K562 (cell line): ENCODE results near the gene AASS. TPM values are rescaled to one million over a fixed set of nuclear protein-coding genes. Genes with fewer than 3 reads are reported as not detected.

ENCODE experiments used
- ATAC-seq: fragments of 200-7000 bp; cut with Tn5 transposase; 3 replicates; pipeline ENCODE4 v1.9.1; 2020; ENCODE audit warnings: moderate library complexity
- BruUV-seq: library from RNA; stranded (reverse); fragments of 400-500 nt; replicated peaks from 2 replicates; lab custom pipeline; 2021; lab: Mats Ljungman, UMichigan
- CTCF ChIA-PET: fragments of 300-600 bp; formaldehyde crosslinking; extraction: SDS; loops from one replicate; lab custom pipeline; 2021; ENCODE audit warnings: low intra/inter-chr PET ratio; lab: Yijun Ruan, JAX
- POLR2A ChIA-PET: fragments of 300-600, 350-650 bp; sonication (Branson Sonifier 250); formaldehyde crosslinking; extraction: SDS; loops from one replicate; lab custom pipeline; 2021; ENCODE audit warnings: antibody characterized with exemption, inconsistent platforms; lab: Yijun Ruan, JAX
- DNase-seq, 4 experiments: peaks; one replicate each; pipeline versions ENCODE4 v3.0.0 to v3.0.0-alpha.2; 2011 to 2018; ENCODE audit warnings: low spot score in 3 of 4, mixed read lengths in 3 of 4; ENCODE audit errors: extremely low read depth in 1 of 4
- FAIRE-seq: peaks from 2 replicates; lab custom pipeline; 2011; peaks lifted over from hg19 to GRCh38; lab: Jason Lieb, UNC
- H2AFZ ChIP-seq: 2 replicates; pipeline ENCODE4 v1.6.0; 2011; ENCODE audit warnings: low read depth, low read length, control low read depth, inconsistent platforms
- H3K27ac ChIP-seq: fragments of 200-600 bp; 3 replicates; pipeline ENCODE4 v1.8.0; 2011; ENCODE audit warnings: low read depth, mild to moderate bottlenecking, control low read depth, inconsistent platforms, low read length, moderate library complexity, mixed read lengths; ENCODE audit errors: extremely low read depth
- H3K27me3 ChIP-seq, 2 experiments: fragments of 300-600 bp in 1 of 2; 2 replicates in 1 of 2; 3 replicates in 1 of 2; pipeline versions ENCODE4 v1.6.0 to v1.8.0; 2011; ENCODE audit warnings: inconsistent platforms in 2 of 2, low read length in 2 of 2, mild to moderate bottlenecking in 1 of 2, mixed read lengths in 1 of 2, moderate library complexity in 1 of 2; ENCODE audit not compliant: control insufficient read depth in 2 of 2, insufficient read depth in 2 of 2
- H3K36me3 ChIP-seq: fragments of 300-600 bp; 3 replicates; pipeline ENCODE4 v1.8.0; 2011; ENCODE audit warnings: mild to moderate bottlenecking, low read length, inconsistent platforms; ENCODE audit not compliant: control insufficient read depth, insufficient read depth
- H3K4me1 ChIP-seq, 2 experiments: fragments of 200-600 bp in 1 of 2; replicated peaks in 1 of 2; 2 replicates in 1 of 2; 3 replicates in 1 of 2; pipeline versions ENCODE4 v1.5.1 to v1.8.0; 2011; ENCODE audit warnings: inconsistent platforms in 2 of 2, low read length in 2 of 2, mild to moderate bottlenecking in 1 of 2, mixed read lengths in 1 of 2, moderate library complexity in 1 of 2; ENCODE audit not compliant: control insufficient read depth in 2 of 2, insufficient read depth in 2 of 2
- H3K4me2 ChIP-seq: 2 replicates; pipeline ENCODE4 v1.6.1; 2011; ENCODE audit warnings: low read length, control low read depth, inconsistent platforms, mixed read lengths; ENCODE audit not compliant: insufficient read depth
- H3K4me3 ChIP-seq: fragments of 200-600 bp; sonication (generic), shearing (Covaris generic); 2 replicates; pipeline ENCODE4 v1.5.1; 2016; ENCODE audit warnings: control low read depth, inconsistent platforms
- H3K79me2 ChIP-seq: fragments of 200-600 bp; 3 replicates; pipeline ENCODE4 v1.8.0; 2011; ENCODE audit warnings: low read length, inconsistent platforms; ENCODE audit not compliant: control insufficient read depth, insufficient read depth
- H3K9ac ChIP-seq, 2 experiments: 2 replicates each; pipeline versions ENCODE4 v1.6.0 to v1.6.1; 2011; ENCODE audit warnings: low read depth in 2 of 2, low read length in 2 of 2, control low read depth in 1 of 2, inconsistent platforms in 1 of 2, mild to moderate bottlenecking in 1 of 2, mixed read lengths in 1 of 2; ENCODE audit not compliant: insufficient read depth in 1 of 2
- H3K9me1 ChIP-seq: one replicate; pipeline ENCODE4 v1.6.0; 2011; ENCODE audit warnings: inconsistent platforms, mild to moderate bottlenecking, low read length, moderate library complexity; ENCODE audit not compliant: control insufficient read depth, insufficient read depth
- H3K9me3 ChIP-seq: replicated peaks from 2 replicates; pipeline ENCODE4 v1.5.1; 2011; ENCODE audit warnings: low read depth, low read length, inconsistent platforms; ENCODE audit not compliant: control insufficient read depth, insufficient read depth
- H4K20me1 ChIP-seq: replicated peaks from 2 replicates; pipeline ENCODE4 v1.6.1; 2011; ENCODE audit warnings: low read length, inconsistent platforms, mixed read lengths; ENCODE audit not compliant: control insufficient read depth, insufficient read depth
- BMI1 ChIP-seq: fragments of 150-350 bp; IDR thresholded peaks from 2 replicates; pipeline ENCODE4 v1.6.1; 2014; ENCODE audit warnings: low read length
- HNRNPK ChIP-seq: fragments of 200-400 bp; formaldehyde crosslinking; IDR thresholded peaks from one replicate; pipeline ENCODE4 v1.6.1; 2018; ENCODE audit warnings: mild to moderate bottlenecking, low read depth, low read length; ENCODE audit not compliant: poor library complexity, severe bottlenecking
- KAT8 ChIP-seq: fragments of 450-650 bp; IDR thresholded peaks from 2 replicates; pipeline ENCODE4 v1.6.1; 2016; ENCODE audit warnings: low read depth, mild to moderate bottlenecking
- LARP7 ChIP-seq: fragments of 450-650 bp; IDR thresholded peaks from 2 replicates; pipeline ENCODE4 v1.6.1; 2016
- MXI1 ChIP-seq: IDR thresholded peaks from 2 replicates; pipeline ENCODE4 v1.6.1; 2011; ENCODE audit warnings: low read depth, mild to moderate bottlenecking, improper control_type of control experiment, low read length
- PHTF2 ChIP-seq: fragments of 250-450 bp; sonication (Bioruptor Pico); IDR thresholded peaks from 2 replicates; pipeline ENCODE4 v1.5.0; 2021; ENCODE audit warnings: mild to moderate bottlenecking
- SIRT6 ChIP-seq: IDR thresholded peaks from one replicate; pipeline ENCODE4 v1.6.1; 2012; ENCODE audit warnings: low read depth, mild to moderate bottlenecking, control low read depth, inconsistent platforms, low read length, moderate library complexity
- SMAD2 ChIP-seq: fragments of 150-350 bp; IDR thresholded peaks from 2 replicates; pipeline ENCODE4 v1.6.1; 2014; ENCODE audit warnings: low read depth, mild to moderate bottlenecking, low read length
- U2AF2 ChIP-seq: fragments of 200-400 bp; formaldehyde crosslinking; optimal IDR thresholded peaks from 2 replicates; pipeline ENCODE3; 2017; ENCODE audit warnings: low read depth, mild to moderate bottlenecking, low read length
- ZNF75A ChIP-seq: fragments of 450-650 bp; formaldehyde crosslinking; IDR thresholded peaks from 2 replicates; pipeline ENCODE4 v1.4.0; 2020; ENCODE audit warnings: mild to moderate bottlenecking
- WGBS: fragments of 100-300 bp; shearing (Covaris generic); methylation state at CpG from one replicate; pipeline ENCODE4 v1.1.6; 2016; ENCODE audit warnings: low coverage, mixed read lengths; ENCODE audit not compliant: insufficient coverage; ENCODE audit errors: missing lambda C conversion rate; 5-methylcytosine and 5-hydroxymethylcytosine counted together
- in situ Hi-C: fragments of 300-500 bp; cut with MboI; formaldehyde crosslinking; loops from 4 replicates; pipeline ENCODE4 v1.15.0; 2018; ENCODE audit warnings: inconsistent platforms, mixed read lengths
- intact Hi-C: fragments of 100-400 bp; cut with micrococcal nuclease; formaldehyde crosslinking; loops from 2 replicates; pipeline ENCODE4 v1.14.2; 2022
- polyA plus RNA-seq, 8 experiments: library from polyadenylated mRNA; depleted of rRNA in 4 of 8; stranded (reverse) in 5 of 8; unstranded in 3 of 8; fragments of >200 nt; fragmentation: Nextera tagmentation in 2 of 8; fragmentation: Illumina TruSeq in 1 of 8; extraction: Ambion mirVana in 2 of 8; extraction: Trizol in 1 of 8; gene quantifications; 2 replicates each; pipeline versions ENCODE4 v1.2.1 to v1.2.3, GENCODE V29; 2011 to 2014; ENCODE audit warnings: inconsistent platforms in 1 of 8, missing spikeins in 1 of 8
- total RNA-seq, 7 experiments: library from RNA; depleted of rRNA in 6 of 7; stranded (reverse); fragments of >200 nt in 6 of 7; fragmentation: Illumina TruSeq in 2 of 7; extraction: Trizol in 2 of 7; gene quantifications; 2 replicates each; pipeline versions ENCODE4 v1.2.1 to v1.2.3, GENCODE V29; 2011 to 2021; ENCODE audit warnings: low replicate concordance in 1 of 7
- TF ChIP-seq, protein P1 (sequence below): fragments of 450-650 bp; IDR thresholded peaks from 2 replicates; pipeline ENCODE4 v1.6.1; 2016; ENCODE audit warnings: low read depth
- TF ChIP-seq, protein P2 (sequence below): fragments of 450-650 bp; formaldehyde crosslinking; IDR thresholded peaks from 2 replicates; pipeline ENCODE4 v1.4.0; 2020; ENCODE audit warnings: mild to moderate bottlenecking, moderate library complexity
- TF ChIP-seq, protein P3 (sequence below): sonication (generic); formaldehyde crosslinking; IDR thresholded peaks from 2 replicates; pipeline ENCODE4 v1.8.0; 2022; ENCODE audit warnings: mild to moderate bottlenecking, missing genetic modification reagents

The AASS gene
- total and polyA plus RNA-seq, 9 of the 15 experiments (the other 6 are each of a cell fraction or from before 2014, with no cell fraction given): 0.04 to 0.38 (median 0.07) TPM; not detected in 6

DNA sequence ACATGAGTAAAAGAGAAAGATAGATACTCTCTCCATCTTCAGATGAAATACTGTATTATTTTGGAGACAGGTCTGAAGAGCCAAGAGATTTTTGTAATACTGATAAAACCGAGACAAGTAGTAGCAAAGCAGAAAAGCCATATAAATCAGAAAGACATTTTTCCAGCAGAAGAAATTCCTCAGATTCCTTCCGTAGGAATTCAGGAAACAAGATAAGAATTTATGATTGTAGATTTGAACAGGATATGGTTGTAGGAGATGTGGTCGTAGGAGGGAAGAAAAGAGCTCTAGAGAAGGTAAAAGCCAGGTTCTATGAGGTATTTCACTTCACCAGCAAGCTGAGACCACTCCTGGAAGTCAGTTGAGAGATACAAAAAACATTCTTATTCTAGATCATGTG lies 17.6 kb upstream of the AASS start (continued):
- TF ChIP-seq, protein P1, sequence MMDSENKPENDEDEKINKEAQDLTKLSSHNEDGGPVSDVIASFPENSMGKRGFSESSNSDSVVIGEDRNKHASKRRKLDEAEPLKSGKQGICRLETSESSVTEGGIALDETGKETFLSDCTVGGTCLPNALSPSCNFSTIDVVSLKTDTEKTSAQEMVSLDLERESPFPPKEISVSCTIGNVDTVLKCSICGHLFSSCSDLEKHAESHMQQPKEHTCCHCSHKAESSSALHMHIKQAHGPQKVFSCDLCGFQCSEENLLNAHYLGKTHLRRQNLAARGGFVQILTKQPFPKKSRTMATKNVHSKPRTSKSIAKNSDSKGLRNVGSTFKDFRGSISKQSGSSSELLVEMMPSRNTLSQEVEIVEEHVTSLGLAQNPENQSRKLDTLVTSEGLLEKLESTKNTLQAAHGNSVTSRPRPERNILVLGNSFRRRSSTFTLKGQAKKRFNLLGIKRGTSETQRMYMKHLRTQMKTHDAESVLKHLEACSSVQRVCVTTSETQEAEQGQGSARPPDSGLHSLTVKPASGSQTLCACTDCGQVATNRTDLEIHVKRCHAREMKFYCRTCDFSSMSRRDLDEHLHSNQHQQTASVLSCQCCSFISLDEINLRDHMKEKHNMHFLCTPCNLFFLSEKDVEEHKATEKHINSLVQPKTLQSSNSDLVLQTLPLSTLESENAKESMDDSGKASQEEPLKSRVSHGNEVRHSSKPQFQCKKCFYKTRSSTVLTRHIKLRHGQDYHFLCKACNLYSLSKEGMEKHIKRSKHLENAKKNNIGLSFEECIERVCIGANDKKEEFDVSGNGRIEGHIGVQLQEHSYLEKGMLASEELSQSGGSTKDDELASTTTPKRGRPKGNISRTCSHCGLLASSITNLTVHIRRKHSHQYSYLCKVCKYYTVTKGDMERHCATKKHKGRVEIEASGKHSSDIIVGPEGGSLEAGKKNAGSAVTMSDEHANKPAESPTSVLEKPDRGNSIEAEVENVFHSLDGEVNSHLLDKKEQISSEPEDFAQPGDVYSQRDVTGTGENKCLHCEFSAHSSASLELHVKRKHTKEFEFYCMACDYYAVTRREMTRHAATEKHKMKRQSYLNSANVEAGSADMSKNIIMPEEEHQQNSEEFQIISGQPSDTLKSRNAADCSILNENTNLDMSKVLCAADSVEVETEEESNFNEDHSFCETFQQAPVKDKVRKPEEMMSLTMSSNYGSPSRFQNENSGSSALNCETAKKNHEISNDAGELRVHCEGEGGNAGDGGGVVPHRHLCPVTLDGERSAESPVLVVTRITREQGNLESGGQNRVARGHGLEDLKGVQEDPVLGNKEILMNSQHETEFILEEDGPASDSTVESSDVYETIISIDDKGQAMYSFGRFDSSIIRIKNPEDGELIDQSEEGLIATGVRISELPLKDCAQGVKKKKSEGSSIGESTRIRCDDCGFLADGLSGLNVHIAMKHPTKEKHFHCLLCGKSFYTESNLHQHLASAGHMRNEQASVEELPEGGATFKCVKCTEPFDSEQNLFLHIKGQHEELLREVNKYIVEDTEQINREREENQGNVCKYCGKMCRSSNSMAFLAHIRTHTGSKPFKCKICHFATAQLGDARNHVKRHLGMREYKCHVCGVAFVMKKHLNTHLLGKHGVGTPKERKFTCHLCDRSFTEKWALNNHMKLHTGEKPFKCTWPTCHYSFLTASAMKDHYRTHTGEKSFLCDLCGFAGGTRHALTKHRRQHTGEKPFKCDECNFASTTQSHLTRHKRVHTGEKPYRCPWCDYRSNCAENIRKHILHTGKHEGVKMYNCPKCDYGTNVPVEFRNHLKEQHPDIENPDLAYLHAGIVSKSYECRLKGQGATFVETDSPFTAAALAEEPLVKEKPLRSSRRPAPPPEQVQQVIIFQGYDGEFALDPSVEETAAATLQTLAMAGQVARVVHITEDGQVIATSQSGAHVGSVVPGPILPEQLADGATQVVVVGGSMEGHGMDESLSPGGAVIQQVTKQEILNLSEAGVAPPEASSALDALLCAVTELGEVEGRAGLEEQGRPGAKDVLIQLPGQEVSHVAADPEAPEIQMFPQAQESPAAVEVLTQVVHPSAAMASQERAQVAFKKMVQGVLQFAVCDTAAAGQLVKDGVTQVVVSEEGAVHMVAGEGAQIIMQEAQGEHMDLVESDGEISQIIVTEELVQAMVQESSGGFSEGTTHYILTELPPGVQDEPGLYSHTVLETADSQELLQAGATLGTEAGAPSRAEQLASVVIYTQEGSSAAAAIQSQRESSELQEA: no peak
- TF ChIP-seq U2AF2: no peak

DNA sequence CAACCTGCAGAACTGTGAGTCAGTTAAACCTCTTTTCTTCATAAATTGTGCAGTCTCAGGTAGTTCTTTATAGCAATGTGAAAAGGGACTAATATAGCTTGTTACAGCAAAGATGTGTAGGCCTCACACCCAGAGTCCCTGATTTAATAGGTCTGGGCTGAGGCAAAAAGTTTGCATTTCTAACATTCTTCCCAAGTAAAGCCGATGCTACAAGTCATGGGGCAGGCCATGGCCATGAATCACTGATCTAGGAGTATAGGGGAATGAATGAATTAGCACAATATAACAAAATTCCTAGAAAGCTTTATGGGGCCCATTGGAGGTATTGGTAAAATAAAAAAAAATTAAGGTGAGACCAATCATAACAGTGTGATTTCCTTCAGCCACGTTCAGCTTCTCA lies 11.5 kb upstream of the AASS start:
- Histone ChIP-seq H3K27ac (no peak overlapping the region), H3K4me1 (no peaks in the 10 kb centered on the region), H3K4me2 (no peak overlapping the region), H3K9me1 (no peaks in the 10 kb centered on the region), H3K9ac (no peak overlapping the region), H2AFZ (no peak overlapping the region), H3K36me3 (no peaks in the 10 kb centered on the region), H3K4me3 (no peak overlapping the region), H3K27me3 (no peaks in the 10 kb centered on the region), H3K79me2 (no peaks in the 10 kb centered on the region), H4K20me1 (no peaks in the 10 kb centered on the region), H3K9me3 (no peaks in the 10 kb centered on the region)
- intact Hi-C loops (no loop called here), in situ Hi-C loops (no loop called here)
- ATAC-seq (no peak), DNase-seq (no peak), FAIRE-seq (no peak)
- BruUV-seq: no TSS peak
- 0% methylated on average over 2 of the region's 2 CpGs for WGBS
- POLR2A ChIA-PET: no interaction called here
- CTCF ChIA-PET: no interaction called here
- no peak for TF ChIP-seq ZNF75A (CRISPR knock-in tag)
- no peak for TF ChIP-seq MXI1
- no peak for TF ChIP-seq BMI1
- no peak for TF ChIP-seq HNRNPK
- TF ChIP-seq, protein P2, sequence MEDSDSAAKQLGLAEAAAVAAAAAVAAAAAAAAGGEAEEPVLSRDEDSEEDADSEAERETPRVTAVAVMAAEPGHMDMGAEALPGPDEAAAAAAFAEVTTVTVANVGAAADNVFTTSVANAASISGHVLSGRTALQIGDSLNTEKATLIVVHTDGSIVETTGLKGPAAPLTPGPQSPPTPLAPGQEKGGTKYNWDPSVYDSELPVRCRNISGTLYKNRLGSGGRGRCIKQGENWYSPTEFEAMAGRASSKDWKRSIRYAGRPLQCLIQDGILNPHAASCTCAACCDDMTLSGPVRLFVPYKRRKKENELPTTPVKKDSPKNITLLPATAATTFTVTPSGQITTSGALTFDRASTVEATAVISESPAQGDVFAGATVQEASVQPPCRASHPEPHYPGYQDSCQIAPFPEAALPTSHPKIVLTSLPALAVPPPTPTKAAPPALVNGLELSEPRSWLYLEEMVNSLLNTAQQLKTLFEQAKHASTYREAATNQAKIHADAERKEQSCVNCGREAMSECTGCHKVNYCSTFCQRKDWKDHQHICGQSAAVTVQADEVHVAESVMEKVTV (CRISPR knock-in tag): no peak
- TF ChIP-seq KAT8: no peak
- TF ChIP-seq LARP7: no peak
- TF ChIP-seq SIRT6: no peak
- no peak for TF ChIP-seq PHTF2
- no peak for TF ChIP-seq SMAD2
- TF ChIP-seq, protein P3, sequence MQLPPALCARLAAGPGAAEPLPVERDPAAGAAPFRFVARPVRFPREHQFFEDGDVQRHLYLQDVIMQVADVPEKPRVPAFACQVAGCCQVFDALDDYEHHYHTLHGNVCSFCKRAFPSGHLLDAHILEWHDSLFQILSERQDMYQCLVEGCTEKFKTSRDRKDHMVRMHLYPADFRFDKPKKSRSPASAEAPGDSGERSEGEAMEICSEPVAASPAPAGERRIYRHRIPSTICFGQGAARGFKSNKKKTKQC: no peak
